ENCODE results near the gene DDX42. TPM values are rescaled to one million over a fixed set of nuclear protein-coding genes. Genes with fewer than 3 reads are reported as not detected.
"Not testable (repeated sequence)": the region's sequence is repeated elsewhere in the genome, so short reads cannot be mapped to it uniquely, and the experiment has no call there.

Gene DDX42
- total RNA-seq, 1 donor from 2014 or later, result 66.1 TPM

DNA sequence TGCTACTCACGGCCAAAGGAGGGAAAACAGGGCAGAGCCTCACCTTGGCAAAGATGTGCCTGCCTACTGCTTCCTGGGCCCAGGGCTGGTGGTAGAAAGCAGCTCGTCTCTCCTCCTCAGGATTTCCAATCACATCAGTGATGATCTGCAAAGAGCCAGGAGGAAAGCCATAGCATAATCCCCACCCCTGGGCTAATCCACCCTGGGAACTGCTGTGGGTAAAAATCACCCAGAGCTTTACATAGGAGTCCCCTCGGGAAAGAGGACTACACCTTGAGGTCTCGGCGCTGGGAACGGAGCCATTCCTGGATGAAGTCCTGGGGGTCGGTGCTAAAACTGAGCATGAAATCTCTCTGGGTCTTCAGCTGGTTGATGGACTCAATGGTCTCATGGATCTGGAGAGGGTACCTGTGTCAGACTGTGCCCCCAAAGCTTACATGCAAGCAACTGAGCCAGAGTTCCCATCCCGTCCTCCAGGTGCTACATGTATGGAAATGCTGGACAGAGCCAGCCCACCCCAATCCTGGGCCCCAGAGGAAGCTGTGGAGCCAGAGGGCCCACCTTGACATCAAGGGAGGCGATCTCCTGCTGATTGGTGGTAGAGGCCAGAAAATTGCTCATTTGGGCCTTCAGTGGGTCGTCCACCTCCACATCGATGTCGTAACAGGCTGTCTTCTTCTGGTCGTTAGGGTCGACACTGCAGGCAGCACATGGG lies 59.2 kb downstream of the DDX42 start:
- intact Hi-C loops (cut with DNase I), result no loop called here
- DNase-seq (ENCODE audit: low spot score), result no peak

DNA sequence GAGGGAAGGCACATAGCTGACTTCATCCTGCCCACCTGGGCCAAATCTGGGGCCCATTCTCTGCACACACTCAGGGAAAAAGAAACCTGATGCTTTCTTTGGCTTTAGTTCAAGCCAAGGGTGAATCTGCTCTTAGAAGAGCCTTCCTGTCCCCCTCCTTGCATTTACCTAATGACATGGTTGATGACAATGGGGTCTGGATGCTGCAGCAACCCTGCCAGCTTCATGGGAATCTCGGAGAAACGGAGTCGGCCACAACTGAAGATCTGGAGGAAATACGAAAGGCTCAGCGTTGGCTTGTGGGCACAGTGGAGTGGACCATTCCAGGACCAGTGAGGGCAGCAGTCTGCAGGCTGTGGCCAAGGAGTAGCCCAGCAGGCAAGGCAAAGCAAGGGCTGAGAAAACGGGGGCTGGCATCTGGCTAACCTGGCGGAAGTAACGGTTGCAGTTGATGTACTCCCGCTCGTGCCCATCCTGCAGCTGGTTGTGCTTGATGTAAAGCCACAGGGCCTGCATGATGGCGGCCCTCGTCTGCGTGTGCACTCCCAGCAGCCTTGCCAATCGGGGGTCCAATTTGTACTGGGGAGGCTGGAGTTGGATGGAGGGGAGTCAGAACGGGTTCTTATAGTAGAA lies 59.9 kb downstream of the DDX42 start:
- no peak for DNase-seq (ENCODE audit: low spot score)
- intact Hi-C loops (cut with DNase I), result no loop called here

DNA sequence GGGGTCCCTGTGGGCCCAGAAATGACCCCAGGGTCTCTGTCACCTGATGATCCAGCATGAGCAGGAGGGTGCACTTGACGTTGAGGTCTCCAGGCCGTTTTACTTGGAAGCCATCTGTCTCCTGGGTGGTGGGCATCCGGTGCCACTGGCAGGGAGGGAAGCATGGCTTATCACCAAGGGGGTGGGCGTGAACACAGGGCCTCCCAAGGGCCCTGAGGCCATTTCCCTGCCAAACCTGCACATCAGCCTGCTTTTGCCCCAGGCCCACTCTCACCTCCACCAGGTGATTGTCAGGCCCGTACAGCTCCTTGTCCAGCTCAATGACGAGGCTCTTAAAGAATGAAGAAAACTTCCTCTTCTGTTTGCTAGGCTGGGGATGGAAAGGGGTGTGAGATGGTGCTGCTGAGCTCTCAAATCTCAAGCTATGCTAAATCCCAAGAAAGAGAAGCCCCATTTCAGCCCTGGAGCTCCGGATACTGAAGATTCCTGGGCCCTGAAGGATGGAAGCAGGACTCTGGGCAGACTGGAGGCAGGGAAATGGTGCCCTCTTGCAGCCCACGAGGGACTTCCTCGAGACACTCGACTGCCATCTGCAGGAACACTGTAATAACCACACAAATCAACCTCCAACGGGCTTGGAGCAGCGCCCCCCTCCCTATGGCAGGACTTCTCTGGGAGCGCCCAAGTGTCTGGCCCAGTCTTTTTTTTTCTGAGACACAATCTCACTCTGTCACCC lies 60.6 kb downstream of the DDX42 start:
- intact Hi-C loops (cut with DNase I), result no loop called here
- no peak for DNase-seq (ENCODE audit: low spot score)

DNA sequence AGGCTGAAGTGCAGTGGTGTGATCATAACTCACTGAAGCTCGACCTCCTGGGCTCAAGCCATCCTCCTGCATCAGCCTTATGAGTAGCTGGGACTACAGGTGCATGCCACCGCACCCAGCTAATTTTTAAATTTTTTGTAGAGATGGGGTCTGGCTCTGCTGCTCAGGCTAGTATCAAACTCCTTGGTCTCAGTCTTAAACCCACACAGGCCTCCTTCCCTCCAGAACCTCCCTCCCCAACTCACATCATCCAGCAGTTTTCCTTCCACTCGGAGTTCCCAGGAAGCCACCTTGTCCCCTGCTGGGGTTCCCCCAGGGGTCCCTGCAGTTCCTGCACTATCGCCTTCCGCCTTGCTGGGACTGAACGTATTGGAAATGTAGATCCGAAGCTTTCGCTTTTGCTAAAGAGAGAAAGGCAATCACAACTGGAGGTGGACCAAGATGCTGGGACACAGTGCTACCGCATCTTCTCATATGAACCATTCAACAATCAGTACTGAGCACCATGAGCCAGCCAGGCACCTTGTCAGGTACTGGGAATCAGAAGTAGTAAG lies 61.3 kb downstream of the DDX42 start:
- intact Hi-C loops (cut with DNase I), result no loop called here
- DNase-seq (ENCODE audit: low spot score), result no peak

DNA sequence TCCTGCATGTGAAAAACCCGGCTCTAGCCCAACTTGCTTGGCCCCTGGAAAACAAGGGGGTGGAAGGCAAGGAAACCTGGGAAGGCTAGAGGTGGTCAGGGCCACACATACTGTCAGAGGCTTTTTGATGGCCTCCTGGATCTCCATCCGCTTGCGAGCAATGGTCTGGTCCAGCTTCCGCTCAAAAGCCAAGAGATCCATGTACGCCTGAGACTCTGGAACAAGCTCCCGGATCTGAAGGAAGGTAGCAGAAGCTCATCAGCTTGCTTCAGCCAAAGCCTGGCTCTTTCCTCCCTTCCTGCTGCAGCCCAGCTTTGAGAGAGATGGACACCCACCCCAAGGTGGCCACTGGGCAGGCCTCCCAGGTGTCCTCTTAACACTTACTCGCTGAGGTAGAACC lies 62.8 kb downstream of the DDX42 start:
- intact Hi-C loops (cut with DNase I), result no loop called here
- DNase-seq (ENCODE audit: low spot score), result no peak

DNA sequence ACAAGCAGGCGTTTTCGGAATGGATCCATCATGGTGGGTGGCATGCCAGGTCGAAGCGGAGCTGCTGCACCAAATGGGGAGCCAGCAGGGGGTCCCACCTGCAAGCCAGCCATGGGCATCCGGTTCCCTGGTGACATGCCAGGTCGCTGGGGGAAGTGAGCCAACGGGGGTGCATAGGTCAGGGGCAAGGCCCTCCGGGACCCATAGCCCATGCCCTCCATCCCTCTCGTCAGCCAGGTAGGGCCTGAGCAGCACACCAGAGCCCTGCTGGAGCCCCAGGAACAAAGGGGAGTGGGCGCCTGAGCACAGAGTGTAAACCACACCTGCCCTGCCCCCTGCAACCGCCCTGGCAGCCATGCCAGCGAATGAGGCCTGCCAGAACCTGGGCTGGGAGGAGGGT lies 63.5 kb downstream of the DDX42 start:
- intact Hi-C loops (cut with DNase I), result no loop called here
- DNase-seq (ENCODE audit: low spot score), result no peak

DNA sequence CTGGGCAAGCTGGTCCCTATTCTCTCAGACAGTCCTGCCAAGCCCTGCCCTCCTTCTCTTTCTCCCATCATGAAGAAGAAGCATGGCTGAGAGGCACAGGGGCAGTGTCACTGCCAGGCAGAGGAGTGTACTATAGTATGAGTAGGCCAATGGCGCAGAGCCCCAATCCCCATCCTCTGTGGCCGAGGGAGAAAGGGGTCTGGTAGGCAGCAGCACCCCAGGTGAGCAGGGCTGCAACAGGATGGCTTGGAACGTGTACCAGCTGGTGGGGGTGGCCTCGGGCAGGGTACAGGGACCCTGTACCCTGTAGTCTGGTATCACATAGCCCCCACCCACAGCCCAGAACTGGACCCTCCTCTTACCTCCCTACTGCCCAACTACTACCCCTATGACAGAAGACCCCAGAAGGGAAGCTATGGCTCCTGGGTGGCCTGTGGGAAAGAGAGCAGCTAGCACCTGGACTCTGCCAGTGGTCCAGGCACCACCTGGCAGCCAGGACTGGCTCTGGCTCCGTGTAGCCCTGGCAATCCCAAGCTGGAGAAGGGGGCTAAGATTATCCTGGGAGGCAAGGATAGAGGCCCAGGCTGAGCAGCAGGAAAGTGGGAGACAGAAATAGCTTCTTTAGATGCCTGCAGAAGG lies 64.1 kb downstream of the DDX42 start:
- intact Hi-C loops (cut with DNase I), result no loop called here
- no peak for DNase-seq (ENCODE audit: low spot score)

DNA sequence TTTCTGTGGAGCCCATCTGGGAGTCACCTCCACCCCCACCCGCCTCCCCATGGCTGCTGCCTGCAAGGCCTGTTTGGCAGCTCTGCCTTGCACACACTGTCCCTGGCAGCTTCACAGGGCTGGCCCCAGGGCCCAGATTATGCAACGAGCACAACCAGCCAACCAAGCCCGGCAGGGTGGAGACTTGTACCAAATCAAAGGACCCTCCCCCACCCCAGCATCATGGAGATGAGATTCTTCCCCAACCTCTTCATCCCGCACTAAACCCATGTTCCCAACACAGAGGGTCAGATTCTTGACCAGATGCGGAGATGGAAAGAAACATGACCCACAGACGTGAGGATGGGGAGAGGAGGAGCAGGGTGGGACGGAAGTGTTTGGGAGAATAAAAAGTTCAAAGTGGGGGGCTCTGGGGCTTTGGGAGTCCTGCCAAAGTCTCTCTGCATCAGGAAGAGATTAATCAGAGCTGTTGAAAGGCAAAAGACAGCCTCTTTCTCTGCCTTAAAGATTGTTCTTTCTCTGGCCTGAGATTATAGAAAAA lies 64.7 kb downstream of the DDX42 start:
- intact Hi-C loops (cut with DNase I), result no loop called here
- DNase-seq (ENCODE audit: low spot score), result peak; percentile 91

DNA sequence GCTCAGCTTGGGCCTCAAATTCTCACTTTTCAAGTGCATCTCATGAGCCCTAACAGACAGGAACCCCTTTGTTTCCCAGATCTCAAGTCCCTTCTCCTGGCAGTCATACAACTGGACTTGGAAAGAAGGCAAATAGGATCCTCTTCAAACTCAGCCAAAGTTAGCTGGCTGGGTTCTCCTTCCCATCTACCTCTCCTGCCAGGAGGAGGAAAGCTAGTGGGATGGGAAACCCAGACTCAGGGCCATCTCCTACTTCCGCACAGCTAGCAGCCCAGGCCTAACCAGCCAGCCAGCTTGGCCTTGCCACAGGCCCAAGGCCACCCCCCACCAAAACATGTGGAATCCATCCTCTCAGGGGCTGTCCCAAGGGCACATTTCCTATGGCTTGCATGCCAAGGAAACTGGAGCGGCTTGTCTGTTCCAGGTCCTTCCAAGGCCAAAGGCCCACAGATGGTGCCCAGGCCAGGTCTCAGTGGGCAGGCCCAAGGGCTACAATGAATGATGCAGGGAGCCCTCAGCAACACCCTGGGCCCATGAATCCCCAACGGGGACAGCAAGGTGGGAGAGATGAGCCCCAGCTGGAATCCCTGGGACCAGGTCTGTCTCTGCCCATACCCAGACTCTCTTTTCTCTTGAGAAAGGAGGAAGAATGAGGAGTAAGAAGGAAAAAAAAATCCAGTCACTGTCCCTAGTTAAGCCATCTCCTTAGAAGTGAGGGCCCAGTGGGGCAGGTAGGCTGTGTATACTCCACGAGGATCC lies 66.8 kb downstream of the DDX42 start:
- no peak for DNase-seq (ENCODE audit: low spot score)
- intact Hi-C loops (cut with DNase I), result loop anchor here (10.0 kb wide), 1 partner anchor 664 kb away; the partner anchor contains the start of genes CEP95 and DDX5

DNA sequence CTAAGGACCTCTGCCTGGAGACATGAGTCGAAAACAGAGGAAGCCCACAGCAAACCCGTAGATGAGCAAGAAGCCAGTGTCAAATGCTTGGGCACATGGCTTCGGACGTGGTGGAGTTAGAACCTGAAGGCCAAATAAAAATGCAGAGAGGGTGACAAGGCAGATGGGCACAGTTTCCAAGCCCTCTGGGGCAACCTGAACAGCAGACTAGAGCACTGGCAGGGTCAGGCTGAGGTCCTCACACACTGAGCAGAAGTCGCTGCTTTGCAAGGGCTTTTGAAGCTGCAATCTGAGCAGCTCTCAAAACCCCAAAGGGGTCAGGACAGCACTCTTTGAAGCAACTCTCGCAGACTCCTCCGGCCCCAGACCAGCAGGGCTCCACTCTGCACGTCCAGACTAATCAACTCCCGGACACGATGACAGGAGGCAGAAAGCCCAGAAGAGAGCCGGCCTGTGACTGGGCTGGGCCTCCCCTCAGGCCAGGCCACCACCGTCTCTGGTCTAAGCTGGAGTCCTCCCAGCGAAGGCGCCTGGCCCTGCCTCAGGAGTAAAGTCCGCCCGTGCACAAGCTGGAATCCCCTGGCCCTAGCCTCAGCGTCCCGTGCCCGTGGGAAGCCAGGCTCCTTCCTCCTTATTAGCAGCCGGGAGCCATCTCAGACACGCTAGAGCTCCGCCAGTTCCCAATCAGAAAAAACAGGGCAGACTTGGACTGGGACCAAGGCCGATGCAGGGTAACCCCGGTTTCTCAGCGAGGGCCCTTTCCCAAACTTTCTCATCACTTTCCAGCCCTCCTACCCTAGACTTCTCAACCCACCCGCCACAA lies 67.6 kb downstream of the DDX42 start:
- intact Hi-C loops (cut with DNase I), result loop anchor here (10.0 kb wide), 1 partner anchor 663 kb away; the partner anchor contains the start of genes CEP95 and DDX5
- peak; percentile 82 for DNase-seq (ENCODE audit: low spot score)

DNA sequence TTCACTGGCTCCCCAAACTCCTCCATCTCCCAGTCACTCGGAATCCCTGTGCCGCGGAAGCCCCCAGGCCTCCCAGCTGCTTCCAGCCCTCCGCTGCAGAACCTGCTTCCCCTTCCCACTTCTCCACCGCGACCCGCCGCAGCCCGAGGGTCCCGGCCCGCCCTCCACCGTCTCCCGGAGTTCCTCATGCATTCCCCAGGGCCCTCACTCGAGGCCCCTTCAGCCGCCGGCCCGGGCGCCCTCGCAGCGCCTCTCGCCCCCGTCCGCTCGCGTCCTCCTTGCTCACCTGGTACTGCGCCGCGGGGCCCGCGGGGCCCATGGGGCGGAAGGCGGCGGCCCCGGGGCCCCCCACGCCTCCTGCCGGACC lies 68.2 kb downstream of the DDX42 start:
- intact Hi-C loops (cut with DNase I), result loop anchor here (10.0 kb wide), 1 partner anchor 663 kb away; the partner anchor contains the start of genes CEP95 and DDX5

DNA sequence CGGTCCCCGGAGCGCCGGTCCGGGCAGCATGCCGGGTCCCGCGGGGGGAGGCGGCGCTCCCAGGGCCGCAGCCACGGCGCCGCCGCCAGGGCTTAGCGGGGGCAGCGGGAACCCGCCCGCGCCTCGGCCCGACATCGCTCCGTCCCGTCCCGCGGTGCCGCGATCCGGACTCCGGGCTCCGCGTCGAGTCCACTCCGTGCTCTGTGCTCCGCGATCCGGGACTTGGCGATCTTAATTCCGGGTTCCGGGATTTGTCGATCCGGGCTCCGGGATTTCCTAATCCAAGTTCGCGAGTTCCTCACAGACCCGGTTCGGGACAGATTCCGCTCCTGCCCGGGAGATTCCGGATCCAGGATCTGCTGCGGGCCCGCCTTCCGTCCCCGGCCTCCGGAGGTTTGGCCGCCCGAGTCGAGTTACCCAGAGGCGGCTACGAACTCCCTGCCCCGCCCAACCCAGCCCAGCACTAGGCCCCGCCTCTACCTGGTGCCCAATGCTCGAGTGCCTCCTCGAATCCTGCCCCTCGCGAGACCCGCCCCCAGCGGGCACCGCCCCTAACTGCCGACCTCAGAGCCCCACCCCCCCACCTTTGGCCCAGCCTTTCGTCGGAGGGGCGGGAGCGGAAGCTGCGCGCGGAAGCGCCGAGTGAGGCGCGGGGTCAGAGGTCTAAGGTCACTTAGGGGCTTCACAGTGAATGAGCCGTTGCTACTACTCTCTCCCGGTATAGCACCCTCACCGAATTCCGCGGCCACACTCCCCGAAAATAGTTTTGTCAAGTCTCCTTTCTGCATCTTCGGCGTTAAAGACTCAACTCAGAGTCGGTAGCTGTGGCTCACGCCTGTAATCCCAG lies 68.8 kb downstream of the DDX42 start, which contains the start of gene SMARCD2:
TSS of gene SMARCD2 (minus strand) at position 146 of the 847 bp plus-strand sequence. CDS start at position 135, 11 bp downstream.
- peak; percentile 100 for DNase-seq (ENCODE audit: low spot score)
- intact Hi-C loops (cut with DNase I), result loop anchor here (10.0 kb wide), 1 partner anchor 662 kb away; the partner anchor contains the start of genes CEP95 and DDX5

More for the DNA sequence above, 68.2 kb downstream of the DDX42 start:
- no peak for DNase-seq (ENCODE audit: low spot score)

DNA sequence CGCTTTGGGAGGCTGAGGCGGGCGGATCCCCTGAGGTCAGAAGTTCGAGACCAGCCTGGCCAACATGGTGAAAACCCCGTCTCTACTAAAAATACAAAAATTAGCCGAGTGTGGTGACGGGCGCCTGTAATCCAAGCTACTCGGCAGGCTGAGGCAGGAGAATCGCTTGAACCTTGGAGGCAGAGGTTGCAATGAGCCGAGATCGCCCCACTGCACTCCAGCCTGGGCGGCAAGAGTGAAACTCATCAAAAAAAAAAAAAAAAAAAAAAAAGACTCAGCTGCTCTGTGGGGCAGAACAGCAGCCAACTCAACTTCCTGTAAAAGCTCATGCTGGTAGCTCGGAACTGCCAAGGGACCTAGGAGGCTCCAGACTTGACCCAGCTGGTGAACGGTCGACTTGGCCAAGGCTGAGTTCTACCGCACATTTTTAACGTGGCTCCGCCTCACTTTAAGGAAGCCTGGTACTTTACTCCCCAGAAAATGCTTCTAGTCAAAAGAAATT lies 69.5 kb downstream of the DDX42 start:
- DNase-seq (ENCODE audit: low spot score), result not testable (repeated sequence)
- intact Hi-C loops (cut with DNase I), result loop anchor here (10.0 kb wide), 1 partner anchor 661 kb away; the partner anchor contains the start of genes CEP95 and DDX5

DNA sequence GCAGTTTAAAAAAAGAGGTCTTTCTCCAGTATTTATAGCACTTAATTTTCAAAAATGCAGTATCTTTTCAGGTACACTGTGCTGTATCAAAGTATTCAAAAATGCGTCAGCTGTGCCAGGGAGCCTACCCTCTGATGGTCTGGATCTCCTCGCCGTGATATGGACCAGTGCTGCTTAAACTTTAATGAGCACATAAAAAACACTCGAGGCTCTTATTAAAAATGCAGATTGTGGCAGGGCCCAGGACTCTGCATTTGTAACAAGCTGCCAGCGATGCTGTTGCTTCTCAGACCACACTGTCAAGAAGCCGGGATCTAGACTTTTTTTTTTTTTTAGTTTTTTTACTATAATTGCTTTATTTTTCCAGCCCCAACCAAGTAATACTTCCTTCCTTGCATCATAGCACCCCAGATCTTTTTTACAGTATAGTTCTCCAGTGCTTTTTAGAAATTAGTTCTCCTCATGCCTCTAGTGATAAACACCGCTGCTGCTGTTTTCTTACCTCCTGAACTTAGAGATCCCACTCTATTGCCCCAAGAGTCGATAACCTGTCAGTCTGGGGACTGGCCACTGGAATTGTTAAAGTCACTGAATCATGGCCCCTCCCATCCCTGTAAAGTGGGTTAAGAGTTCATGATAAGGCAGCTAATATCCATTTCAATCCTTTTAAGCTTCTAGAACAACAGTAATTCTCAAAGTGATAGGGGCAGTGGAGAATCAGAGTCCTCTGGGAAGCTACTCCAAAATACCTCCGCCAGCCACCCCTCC lies 70.1 kb downstream of the DDX42 start:
- no peak for DNase-seq (ENCODE audit: low spot score)
- intact Hi-C loops (cut with DNase I), result loop anchor here (10.0 kb wide), 1 partner anchor 661 kb away; the partner anchor contains the start of genes CEP95 and DDX5

DNA sequence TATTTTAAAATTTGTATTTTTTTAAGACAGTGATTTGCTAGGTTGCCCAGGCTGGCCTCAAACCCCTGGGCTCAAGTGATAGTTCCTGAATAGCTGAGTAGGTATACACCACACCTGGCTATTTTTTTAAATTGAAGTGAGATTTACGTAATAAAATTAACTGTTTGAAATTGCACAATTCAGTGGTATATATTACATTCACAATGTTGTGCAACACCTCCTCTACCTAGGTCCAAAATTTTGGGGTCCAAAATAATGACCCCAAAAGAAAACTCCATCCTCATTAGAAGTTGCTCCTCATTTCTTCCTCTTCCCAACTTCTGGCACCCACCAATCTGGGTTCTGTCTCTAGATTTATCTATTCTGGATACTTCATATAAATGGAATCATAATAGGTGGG lies 71.5 kb downstream of the DDX42 start:
- intact Hi-C loops (cut with DNase I), result loop anchor here (10.0 kb wide), 1 partner anchor 659 kb away; the partner anchor contains the start of genes CEP95 and DDX5
- DNase-seq (ENCODE audit: low spot score), result no peak

Measured in cardiac septum (tissue), 1 donor.